HCT116 (cell line): ENCODE data around the gene ARID5A. TPM values are rescaled to one million over a fixed set of nuclear protein-coding genes. Genes with fewer than 3 reads are reported as not detected.

Source experiments
- ATAC-seq: fragments of 200-7000 bp; cut with Tn5 transposase; 2 replicates; pipeline ENCODE4 v1.9.1; 2020; ENCODE audit warnings: mild to moderate bottlenecking, moderate library complexity
- BruUV-seq: library from RNA; stranded (reverse); fragments of 400-500 nt; replicated peaks from 2 replicates; lab custom pipeline; 2021; lab: Mats Ljungman, UMichigan
- CTCF ChIA-PET: fragments of 300-600 bp; sonication (Branson Sonifier 250); formaldehyde crosslinking; loops from one replicate; lab custom pipeline; 2021; ENCODE audit warnings: antibody characterized with exemption; lab: Charles Lee
- POLR2A ChIA-PET: fragments of 300-600, 350-600 bp; sonication (Branson Sonifier 250); formaldehyde crosslinking; loops from one replicate; lab custom pipeline; 2021; ENCODE audit warnings: antibody characterized with exemption; lab: Charles Lee
- RAD21 ChIA-PET, 2 experiments: fragments of 300-600 bp; sonication (Branson Sonifier 250); formaldehyde crosslinking; loops; one replicate each; lab custom pipeline; 2023; ENCODE audit warnings: low total read pairs in 2 of 2; ENCODE audit not compliant: uncharacterized antibody in 2 of 2, unreplicated experiment in 2 of 2, low non-redundant PET in 1 of 2; lab: Charles Lee
- DNase-seq: peaks from one replicate; pipeline ENCODE4 v3.0.0-alpha.2; 2010; ENCODE audit warnings: low read depth, low spot score
- H2AFZ ChIP-seq: fragments of 200-600 bp; shearing (Covaris generic), sonication (generic); 2 replicates; pipeline ENCODE4 v1.6.1; 2017; ENCODE audit warnings: low read depth, mixed run types, mixed read lengths, antibody characterized with exemption, low read length; ENCODE audit not compliant: poor library complexity, severe bottlenecking
- H3K27ac ChIP-seq: 2 replicates; pipeline ENCODE4 v1.5.1; 2012; ENCODE audit warnings: low read depth, low read length
- H3K27me3 ChIP-seq: fragments of 200-600 bp; sonication (generic); 2 replicates; pipeline ENCODE4 v1.6.1; 2016; ENCODE audit warnings: mixed run types, low read length, mixed read lengths; ENCODE audit not compliant: insufficient read depth
- H3K36me3 ChIP-seq, 2 experiments: fragments of 200-500 bp in 1 of 2; fragments of 200-600 bp in 1 of 2; sonication (Bioruptor generic) in 1 of 2; sonication (generic) in 1 of 2; 2 replicates each; pipeline versions ENCODE4 v1.5.1 to v1.6.1; 2014 to 2016; ENCODE audit warnings: low read length in 2 of 2, inconsistent platforms in 1 of 2, mixed read lengths in 1 of 2, mixed run types in 1 of 2; ENCODE audit not compliant: insufficient read depth in 2 of 2, control insufficient read depth in 1 of 2
- H3K4me1 ChIP-seq, 2 experiments: fragments of 200-600 bp in 1 of 2; sonication (generic) in 1 of 2; 2 replicates each; pipeline versions ENCODE4 v1.5.1 to v1.6.1; 2012 to 2017; ENCODE audit warnings: low read length in 2 of 2, inconsistent platforms in 1 of 2, mild to moderate bottlenecking in 1 of 2, mixed read lengths in 1 of 2, mixed run types in 1 of 2, moderate library complexity in 1 of 2; ENCODE audit not compliant: insufficient read depth in 2 of 2, control insufficient read depth in 1 of 2
- H3K4me2 ChIP-seq: fragments of 200-600 bp; sonication (generic); 2 replicates; pipeline ENCODE4 v1.6.1; 2017; ENCODE audit warnings: mixed run types, low read length, mixed read lengths
- H3K4me3 ChIP-seq, 2 experiments: fragments of 200-600 bp in 1 of 2; sonication (generic) in 1 of 2; replicated peaks in 1 of 2; 2 replicates each; pipeline ENCODE4 v1.5.1; 2011 to 2016; ENCODE audit warnings: low read length in 2 of 2, control low read depth in 1 of 2, low read depth in 1 of 2, mild to moderate bottlenecking in 1 of 2, mixed read lengths in 1 of 2, mixed run types in 1 of 2
- H3K79me2 ChIP-seq: fragments of 200-600 bp; sonication (generic); 2 replicates; pipeline ENCODE4 v1.6.1; 2017; ENCODE audit warnings: mild to moderate bottlenecking, mixed run types, low read length, moderate library complexity, mixed read lengths; ENCODE audit not compliant: insufficient read depth
- H3K9ac ChIP-seq: fragments of 200-600 bp; sonication (generic); 2 replicates; pipeline ENCODE4 v1.6.1; 2016; ENCODE audit warnings: low read length, mixed read lengths
- H3K9me2 ChIP-seq: fragments of 200-600 bp; sonication (generic), shearing (Covaris generic); 2 replicates; pipeline ENCODE4 v1.6.1; 2017; ENCODE audit warnings: mixed run types, mild to moderate bottlenecking, moderate library complexity; ENCODE audit not compliant: insufficient read depth
- H3K9me3 ChIP-seq, 2 experiments: fragments of 200-500 bp in 1 of 2; fragments of 200-600 bp in 1 of 2; sonication (Bioruptor generic) in 1 of 2; sonication (generic) in 1 of 2; 2 replicates each; pipeline ENCODE4 v1.6.1; 2014 to 2017; ENCODE audit warnings: low read length in 2 of 2, mixed read lengths in 2 of 2, inconsistent platforms in 1 of 2, low read depth in 1 of 2, mild to moderate bottlenecking in 1 of 2, mixed run types in 1 of 2, moderate library complexity in 1 of 2; ENCODE audit not compliant: control insufficient read depth in 1 of 2, insufficient read depth in 1 of 2
- H4K20me1 ChIP-seq: fragments of 200-600 bp; sonication (generic), shearing (Covaris generic); 2 replicates; pipeline ENCODE4 v1.6.1; 2017; ENCODE audit warnings: mixed run types, mild to moderate bottlenecking, moderate library complexity; ENCODE audit not compliant: insufficient read depth
- EGR1 ChIP-seq: IDR thresholded peaks from 2 replicates; pipeline ENCODE4 v1.6.1; 2012; ENCODE audit warnings: low read depth
- ELF1 ChIP-seq: IDR thresholded peaks from 2 replicates; pipeline ENCODE4 v1.6.1; 2012; ENCODE audit warnings: low read depth, borderline replicate concordance
- EZH2phosphoT487 ChIP-seq: fragments of 200-600 bp; IDR thresholded peaks from 2 replicates; pipeline ENCODE4 v1.6.1; 2018; ENCODE audit warnings: antibody characterized with exemption, borderline replicate concordance
- JUND ChIP-seq: IDR thresholded peaks from 2 replicates; pipeline ENCODE4 v1.6.1; 2012
- POLR2A ChIP-seq: IDR thresholded peaks from 2 replicates; pipeline ENCODE4 v1.7.0; 2011; ENCODE audit warnings: borderline replicate concordance; ENCODE audit not compliant: insufficient read depth, insufficient read length; ENCODE audit errors: extremely low read depth
- POLR2AphosphoS5 ChIP-seq: IDR thresholded peaks from 2 replicates; pipeline ENCODE4 v1.6.1; 2011; ENCODE audit warnings: mild to moderate bottlenecking, low read depth, low read length, moderate library complexity
- RAD21 ChIP-seq: IDR thresholded peaks from 2 replicates; pipeline ENCODE4 v1.6.1; 2012; ENCODE audit warnings: low read depth, mild to moderate bottlenecking
- SIN3A ChIP-seq: IDR thresholded peaks from 2 replicates; pipeline ENCODE4 v1.6.1; 2012; ENCODE audit warnings: low read depth
- SP1 ChIP-seq: IDR thresholded peaks from 2 replicates; pipeline ENCODE4 v1.6.1; 2012; ENCODE audit warnings: low read depth
- SRF ChIP-seq: IDR thresholded peaks from 2 replicates; pipeline ENCODE4 v1.6.1; 2012; ENCODE audit warnings: low read depth
- ZFX ChIP-seq: fragments of 450-650 bp; IDR thresholded peaks from 2 replicates; pipeline ENCODE4 v1.6.1; 2017
- intact Hi-C: fragments of 100-400 bp; cut with micrococcal nuclease; formaldehyde crosslinking; loops from 2 replicates; pipeline ENCODE4 v1.10.0; 2022
- total RNA-seq: library from RNA; stranded (reverse); gene quantifications from one replicate; pipeline ENCODE4 v1.2.1, GENCODE V29; 2021; ENCODE audit not compliant: unreplicated experiment
- TF ChIP-seq, protein P1 (sequence below), 3 experiments: fragments of 200-600 bp in 1 of 3; sonication (generic) in 1 of 3; IDR thresholded peaks in 2 of 3; conservative IDR thresholded peaks in 1 of 3; 2 replicates each; pipeline ENCODE4 v1.5.1; 2012 to 2017; ENCODE audit warnings: low read depth in 2 of 3, low read length in 2 of 3, antibody characterized with exemption in 1 of 3, borderline replicate concordance in 1 of 3, control low read depth in 1 of 3, mild to moderate bottlenecking in 1 of 3, mixed read lengths in 1 of 3, mixed run types in 1 of 3, moderate library complexity in 1 of 3; ENCODE audit not compliant: insufficient read depth in 1 of 3
- TF ChIP-seq, protein P2 (sequence below): IDR thresholded peaks from 2 replicates; pipeline ENCODE4 v1.6.1; 2012; ENCODE audit warnings: low read depth

The ARID5A gene
- total RNA-seq, 1 experiment from 2014 or later, result 8.2 TPM

DNA sequence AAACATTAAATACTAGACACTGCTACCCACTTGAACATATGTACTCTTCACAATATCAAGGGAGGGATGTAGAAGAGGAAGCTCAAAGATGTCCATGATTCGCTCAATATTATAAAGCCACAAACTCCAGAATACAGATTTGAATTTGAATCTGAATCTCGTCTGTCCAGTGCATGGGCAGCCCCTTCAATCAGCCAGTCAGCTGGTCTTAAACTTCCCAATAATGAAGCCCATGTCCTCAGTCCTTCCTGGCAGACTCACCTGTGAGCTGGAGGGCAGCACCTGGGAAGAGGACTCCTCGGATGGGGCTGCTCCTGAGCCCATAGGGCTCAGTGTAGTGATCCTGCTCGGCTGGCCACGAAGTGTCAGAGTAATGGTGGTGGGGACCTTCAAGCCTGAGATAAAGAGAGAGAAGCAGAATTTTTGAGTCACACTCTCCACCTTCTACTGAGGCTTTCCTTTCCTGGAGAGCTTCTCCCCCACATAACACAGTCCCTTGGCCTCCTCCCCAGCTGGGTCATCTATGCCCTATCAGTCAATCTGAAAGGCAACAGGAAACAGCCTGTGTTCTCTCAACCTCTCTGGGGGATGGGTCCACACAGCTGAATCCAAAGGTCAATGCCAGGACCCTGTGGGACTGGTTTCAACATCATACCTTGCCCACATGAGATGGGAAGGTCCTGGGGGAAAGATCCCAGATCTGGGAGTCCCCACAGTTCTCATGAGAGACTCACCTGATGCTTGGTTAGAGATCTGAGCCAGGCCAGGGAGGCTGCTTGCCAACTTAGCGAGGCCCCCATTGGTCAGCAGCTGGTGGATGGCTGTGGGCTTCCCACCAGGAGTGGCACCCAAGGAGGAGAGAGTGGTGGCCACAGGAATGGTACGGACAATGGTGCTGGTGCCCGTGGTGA, 65.1 kb downstream of the ARID5A start:
- DNase-seq (no peak), ATAC-seq (no peak)
- H3K27me3 ChIP-seq, result no peaks in the 10 kb centered on the region
- intact Hi-C loops, result loop anchor here (2.0 kb wide), 1 partner anchor 199 kb away; no protein-coding TSS in a partner anchor
- H3K4me2 ChIP-seq, result no peak overlapping the region
- TF ChIP-seq POLR2AphosphoS5 (no peak), SIN3A (no peak), RAD21 (no peak), SP1 (no peak), ZFX (no peak), EGR1 (no peak), ELF1 (no peak), JUND (no peak), EZH2phosphoT487 (no peak), SRF (no peak), POLR2A (no peak)
- TF ChIP-seq, protein P1, sequence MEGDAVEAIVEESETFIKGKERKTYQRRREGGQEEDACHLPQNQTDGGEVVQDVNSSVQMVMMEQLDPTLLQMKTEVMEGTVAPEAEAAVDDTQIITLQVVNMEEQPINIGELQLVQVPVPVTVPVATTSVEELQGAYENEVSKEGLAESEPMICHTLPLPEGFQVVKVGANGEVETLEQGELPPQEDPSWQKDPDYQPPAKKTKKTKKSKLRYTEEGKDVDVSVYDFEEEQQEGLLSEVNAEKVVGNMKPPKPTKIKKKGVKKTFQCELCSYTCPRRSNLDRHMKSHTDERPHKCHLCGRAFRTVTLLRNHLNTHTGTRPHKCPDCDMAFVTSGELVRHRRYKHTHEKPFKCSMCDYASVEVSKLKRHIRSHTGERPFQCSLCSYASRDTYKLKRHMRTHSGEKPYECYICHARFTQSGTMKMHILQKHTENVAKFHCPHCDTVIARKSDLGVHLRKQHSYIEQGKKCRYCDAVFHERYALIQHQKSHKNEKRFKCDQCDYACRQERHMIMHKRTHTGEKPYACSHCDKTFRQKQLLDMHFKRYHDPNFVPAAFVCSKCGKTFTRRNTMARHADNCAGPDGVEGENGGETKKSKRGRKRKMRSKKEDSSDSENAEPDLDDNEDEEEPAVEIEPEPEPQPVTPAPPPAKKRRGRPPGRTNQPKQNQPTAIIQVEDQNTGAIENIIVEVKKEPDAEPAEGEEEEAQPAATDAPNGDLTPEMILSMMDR (IDR thresholded peaks at IDR 0.05 in 2 of 3, conservative IDR thresholded peaks at IDR 0.05 in 1 of 3; ENCODE audit: borderline replicate concordance in 1 of 3, insufficient read depth in 1 of 3, low read depth in 2 of 3, low read length in 2 of 3), result no peak
- TF ChIP-seq, protein P2, sequence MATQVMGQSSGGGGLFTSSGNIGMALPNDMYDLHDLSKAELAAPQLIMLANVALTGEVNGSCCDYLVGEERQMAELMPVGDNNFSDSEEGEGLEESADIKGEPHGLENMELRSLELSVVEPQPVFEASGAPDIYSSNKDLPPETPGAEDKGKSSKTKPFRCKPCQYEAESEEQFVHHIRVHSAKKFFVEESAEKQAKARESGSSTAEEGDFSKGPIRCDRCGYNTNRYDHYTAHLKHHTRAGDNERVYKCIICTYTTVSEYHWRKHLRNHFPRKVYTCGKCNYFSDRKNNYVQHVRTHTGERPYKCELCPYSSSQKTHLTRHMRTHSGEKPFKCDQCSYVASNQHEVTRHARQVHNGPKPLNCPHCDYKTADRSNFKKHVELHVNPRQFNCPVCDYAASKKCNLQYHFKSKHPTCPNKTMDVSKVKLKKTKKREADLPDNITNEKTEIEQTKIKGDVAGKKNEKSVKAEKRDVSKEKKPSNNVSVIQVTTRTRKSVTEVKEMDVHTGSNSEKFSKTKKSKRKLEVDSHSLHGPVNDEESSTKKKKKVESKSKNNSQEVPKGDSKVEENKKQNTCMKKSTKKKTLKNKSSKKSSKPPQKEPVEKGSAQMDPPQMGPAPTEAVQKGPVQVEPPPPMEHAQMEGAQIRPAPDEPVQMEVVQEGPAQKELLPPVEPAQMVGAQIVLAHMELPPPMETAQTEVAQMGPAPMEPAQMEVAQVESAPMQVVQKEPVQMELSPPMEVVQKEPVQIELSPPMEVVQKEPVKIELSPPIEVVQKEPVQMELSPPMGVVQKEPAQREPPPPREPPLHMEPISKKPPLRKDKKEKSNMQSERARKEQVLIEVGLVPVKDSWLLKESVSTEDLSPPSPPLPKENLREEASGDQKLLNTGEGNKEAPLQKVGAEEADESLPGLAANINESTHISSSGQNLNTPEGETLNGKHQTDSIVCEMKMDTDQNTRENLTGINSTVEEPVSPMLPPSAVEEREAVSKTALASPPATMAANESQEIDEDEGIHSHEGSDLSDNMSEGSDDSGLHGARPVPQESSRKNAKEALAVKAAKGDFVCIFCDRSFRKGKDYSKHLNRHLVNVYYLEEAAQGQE, result no peak
- no peaks in the 10 kb centered on the region for H3K9me3 ChIP-seq
- ChIA-PET RAD21 (no interaction called here), CTCF (no interaction called here), POLR2A (no interaction called here)
- H4K20me1 ChIP-seq, result no peaks in the 10 kb centered on the region
- no TSS peak for BruUV-seq
- no peaks in the 10 kb centered on the region for H3K9me2 ChIP-seq
- H3K4me1 ChIP-seq, result no peaks in the 10 kb centered on the region
- H3K27ac ChIP-seq, result no peak overlapping the region
- no peak overlapping the region for H3K4me3 ChIP-seq
- H3K36me3 ChIP-seq, result peaks cover 54 to 72% of the 10 kb centered on the region in 2 experiments
- H2AFZ ChIP-seq, result no peak overlapping the region
- H3K79me2 ChIP-seq, result 0 out of 2 replicates have a peak, but pooled peaks cover 4% of the 10 kb centered on the region
- no peak overlapping the region for H3K9ac ChIP-seq

Other genes with a start within 250 kb of the ARID5A start
- 202 TPM for gene SNRNP200, start 231.2 kb upstream of the ARID5A start, total RNA-seq
- 12.4 TPM for gene ITPRIPL1, start 211.4 kb upstream of the ARID5A start, total RNA-seq
- gene NCAPH, start 201.0 kb upstream of the ARID5A start, total RNA-seq, result 64.1 TPM
- gene NEURL3, start 31.4 kb upstream of the ARID5A start, total RNA-seq, result not detected
- 35.8 TPM for gene KANSL3, start 101.6 kb downstream of the ARID5A start, total RNA-seq
- 0.91 TPM for gene FER1L5, start 106.0 kb downstream of the ARID5A start, total RNA-seq
- gene LMAN2L, start 203.3 kb downstream of the ARID5A start, total RNA-seq, result 15.2 TPM
- gene CNNM4, start 224.2 kb downstream of the ARID5A start, total RNA-seq, result 7.9 TPM